H1 (cell line): ENCODE results near the gene PAGE1. TPM values are rescaled to one million over a fixed set of nuclear protein-coding genes. Genes with fewer than 3 reads are reported as not detected.

Experiments
- CTBP2 ChIP-seq: IDR thresholded peaks from 2 replicates; pipeline ENCODE4 v1.7.0; 2011; ENCODE audit warnings: borderline replicate concordance, mild to moderate bottlenecking, moderate library complexity, mixed read lengths, low read length; ENCODE audit not compliant: insufficient read depth, insufficient read length
- POLR2AphosphoS5 ChIP-seq: IDR thresholded peaks from 2 replicates; pipeline ENCODE4 v1.6.1; 2011; ENCODE audit warnings: low read depth, low read length
- POU5F1 ChIP-seq: IDR thresholded peaks from 2 replicates; pipeline ENCODE4 v1.6.1; 2011; ENCODE audit warnings: low read depth, mild to moderate bottlenecking, low read length, moderate library complexity
- polyA plus RNA-seq, 7 experiments: library from polyadenylated mRNA; depleted of rRNA in 3 of 7; stranded (reverse) in 5 of 7; unstranded in 2 of 7; fragments of >200 nt in 5 of 7; fragments of 200-250 nt in 2 of 7; gene quantifications; 1 replicate in 5 of 7; 2 replicates in 1 of 7; 4 replicates in 1 of 7; pipeline versions ENCODE4 v1.2.1 to v1.2.3, GENCODE V29; 2011 to 2013; ENCODE audit warnings: missing spikeins in 2 of 7, mixed read lengths in 2 of 7
- total RNA-seq: library from RNA; stranded (reverse); fragmentation: NEBNext Ultra II Directional; extraction: Animal tissue kit (Norgen Biotek cat#: 25700); gene quantifications from 2 replicates; pipeline ENCODE4 v1.2.1, GENCODE V29; 2021
- TF ChIP-seq, protein P1 (sequence below): IDR thresholded peaks from 2 replicates; pipeline ENCODE4 v1.6.1; 2012; ENCODE audit warnings: low read length, inconsistent platforms

PAGE1 gene
- total and polyA plus RNA-seq, 2 of the 8 experiments (the other 6 are each of a cell fraction or from before 2014, with no cell fraction given), result not detected

- TF ChIP-seq, protein P1, sequence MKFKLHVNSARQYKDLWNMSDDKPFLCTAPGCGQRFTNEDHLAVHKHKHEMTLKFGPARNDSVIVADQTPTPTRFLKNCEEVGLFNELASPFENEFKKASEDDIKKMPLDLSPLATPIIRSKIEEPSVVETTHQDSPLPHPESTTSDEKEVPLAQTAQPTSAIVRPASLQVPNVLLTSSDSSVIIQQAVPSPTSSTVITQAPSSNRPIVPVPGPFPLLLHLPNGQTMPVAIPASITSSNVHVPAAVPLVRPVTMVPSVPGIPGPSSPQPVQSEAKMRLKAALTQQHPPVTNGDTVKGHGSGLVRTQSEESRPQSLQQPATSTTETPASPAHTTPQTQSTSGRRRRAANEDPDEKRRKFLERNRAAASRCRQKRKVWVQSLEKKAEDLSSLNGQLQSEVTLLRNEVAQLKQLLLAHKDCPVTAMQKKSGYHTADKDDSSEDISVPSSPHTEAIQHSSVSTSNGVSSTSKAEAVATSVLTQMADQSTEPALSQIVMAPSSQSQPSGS, result no peak
- TF ChIP-seq CTBP2 (no peak), POLR2AphosphoS5 (no peak), POU5F1 (no peak)
These were observed 20.6 kb downstream of the PAGE1 start (continued) for GRCh38 chrX:49675075-49675719.
